Loucy (cell line): ENCODE measurements around the gene PTGDR2.
"Not testable (repeated sequence)": the region's sequence is repeated elsewhere in the genome, so short reads cannot be mapped to it uniquely, and the experiment has no call there.

ENCODE experiments used
- H2AFZ ChIP-seq: fragments of 200-600 bp; sonication (generic); 2 replicates; pipeline ENCODE4 v1.6.0; 2016; ENCODE audit warnings: antibody characterized with exemption, mild to moderate bottlenecking, low read length, moderate library complexity
- H3F3A ChIP-seq: fragments of 200-600 bp; 2 replicates; pipeline ENCODE4 v1.6.0; 2016; ENCODE audit warnings: antibody characterized with exemption, low read depth, mild to moderate bottlenecking
- H3K27me3 ChIP-seq: fragments of 200-600 bp; sonication (generic); 2 replicates; pipeline ENCODE4 v1.6.1; 2014; ENCODE audit warnings: low read length, mild to moderate bottlenecking; ENCODE audit not compliant: insufficient read depth, poor library complexity, severe bottlenecking
- H3K36me3 ChIP-seq: fragments of 200-600 bp; sonication (generic); 2 replicates; pipeline ENCODE4 v1.6.1; 2016; ENCODE audit warnings: low read length; ENCODE audit not compliant: insufficient read depth
- H3K4me1 ChIP-seq: fragments of 200-600 bp; sonication (generic); 2 replicates; pipeline ENCODE4 v1.5.1; 2014; ENCODE audit warnings: low read length, mild to moderate bottlenecking; ENCODE audit not compliant: insufficient read depth, poor library complexity, severe bottlenecking
- H3K4me2 ChIP-seq: fragments of 200-600 bp; sonication (generic); 2 replicates; pipeline ENCODE4 v1.6.0; 2014; ENCODE audit warnings: antibody characterized with exemption, low read length, low read depth, mild to moderate bottlenecking; ENCODE audit not compliant: poor library complexity, severe bottlenecking
- H3K4me3 ChIP-seq: fragments of 200-600 bp; sonication (generic); 2 replicates; pipeline ENCODE4 v1.5.1; 2014; ENCODE audit warnings: low read length, mild to moderate bottlenecking, mixed read lengths; ENCODE audit not compliant: poor library complexity, severe bottlenecking
- H3K79me2 ChIP-seq: fragments of 200-600 bp; sonication (generic); 2 replicates; pipeline ENCODE4 v1.6.1; 2014; ENCODE audit warnings: low read length; ENCODE audit not compliant: insufficient read depth
- H3K9ac ChIP-seq: fragments of 200-600 bp; sonication (generic); 2 replicates; pipeline ENCODE4 v1.6.0; 2014; ENCODE audit warnings: mild to moderate bottlenecking, low read depth, low read length, moderate library complexity; ENCODE audit not compliant: poor library complexity, severe bottlenecking
- H3K9me2 ChIP-seq: fragments of 200-600 bp; sonication (generic); replicated peaks from 2 replicates; pipeline ENCODE4 v1.6.1; 2016; ENCODE audit warnings: low read depth, low read length, mixed read lengths
- H3K9me3 ChIP-seq: fragments of 200-600 bp; sonication (generic); 2 replicates; pipeline ENCODE4 v1.6.1; 2014; ENCODE audit warnings: mild to moderate bottlenecking, antibody characterized with exemption, low read length, low read depth; ENCODE audit not compliant: insufficient read depth
- H4K20me1 ChIP-seq: fragments of 200-600 bp; sonication (generic); 2 replicates; pipeline ENCODE4 v1.6.0; 2014; ENCODE audit warnings: antibody characterized with exemption, low read length, mild to moderate bottlenecking; ENCODE audit not compliant: insufficient read depth, poor library complexity, severe bottlenecking
- EZH2phosphoT487 ChIP-seq: fragments of 200-600 bp; IDR thresholded peaks from 2 replicates; pipeline ENCODE4 v1.6.1; 2018; ENCODE audit warnings: antibody characterized with exemption, mild to moderate bottlenecking, moderate library complexity, borderline replicate concordance
- TF ChIP-seq, protein P1 (sequence below): fragments of 200-600 bp; sonication (generic); conservative IDR thresholded peaks from 2 replicates; pipeline ENCODE4 v1.5.1; 2014; ENCODE audit warnings: mild to moderate bottlenecking, antibody characterized with exemption, low read length

PTGDR2 gene

DNA sequence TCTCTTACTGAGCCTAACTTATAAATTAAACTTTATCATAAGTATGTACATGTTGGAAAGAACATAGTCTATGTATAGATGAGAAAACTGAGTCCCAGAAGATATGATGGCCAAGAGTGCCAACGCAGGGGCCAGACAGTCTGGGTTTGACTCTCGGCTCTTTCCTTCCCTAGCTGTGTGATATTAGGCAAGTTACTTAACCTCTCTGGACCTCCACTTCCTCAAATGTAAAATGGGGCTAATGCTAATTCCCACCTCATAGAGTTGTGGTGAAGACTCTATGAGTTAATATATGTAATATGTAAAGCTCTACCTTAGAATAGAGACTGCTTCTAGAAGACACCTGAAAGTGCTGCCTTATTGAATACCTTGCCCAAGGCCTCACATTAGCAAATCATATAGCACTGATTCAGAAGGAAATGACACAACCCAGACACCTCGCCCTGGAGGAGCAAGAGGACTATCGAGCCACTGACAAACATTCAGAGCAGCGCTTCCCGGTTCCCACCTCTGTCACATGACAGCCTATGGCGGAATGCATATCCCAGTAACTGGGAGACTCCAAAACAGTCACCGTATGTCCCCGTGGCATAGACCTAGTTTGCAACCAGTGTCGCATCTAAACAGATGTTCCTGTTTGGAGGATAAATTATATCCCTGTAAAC, 25.1 kb downstream of the PTGDR2 start:
- Histone ChIP-seq H3K27me3 (no peaks in the 10 kb centered on the region), H3F3A (no peaks in the 10 kb centered on the region), H3K79me2 (no peaks in the 10 kb centered on the region), H3K9me3 (no peaks in the 10 kb centered on the region), H3K9ac (no peak overlapping the region), H4K20me1 (no peaks in the 10 kb centered on the region), H3K4me2 (no peak overlapping the region), H2AFZ (no peak overlapping the region), H3K36me3 (no peaks in the 10 kb centered on the region), H3K4me3 (no peak overlapping the region), H3K4me1 (peaks cover 26% of the 10 kb centered on the region), H3K9me2 (no peaks in the 10 kb centered on the region)
- TF ChIP-seq, protein P1, sequence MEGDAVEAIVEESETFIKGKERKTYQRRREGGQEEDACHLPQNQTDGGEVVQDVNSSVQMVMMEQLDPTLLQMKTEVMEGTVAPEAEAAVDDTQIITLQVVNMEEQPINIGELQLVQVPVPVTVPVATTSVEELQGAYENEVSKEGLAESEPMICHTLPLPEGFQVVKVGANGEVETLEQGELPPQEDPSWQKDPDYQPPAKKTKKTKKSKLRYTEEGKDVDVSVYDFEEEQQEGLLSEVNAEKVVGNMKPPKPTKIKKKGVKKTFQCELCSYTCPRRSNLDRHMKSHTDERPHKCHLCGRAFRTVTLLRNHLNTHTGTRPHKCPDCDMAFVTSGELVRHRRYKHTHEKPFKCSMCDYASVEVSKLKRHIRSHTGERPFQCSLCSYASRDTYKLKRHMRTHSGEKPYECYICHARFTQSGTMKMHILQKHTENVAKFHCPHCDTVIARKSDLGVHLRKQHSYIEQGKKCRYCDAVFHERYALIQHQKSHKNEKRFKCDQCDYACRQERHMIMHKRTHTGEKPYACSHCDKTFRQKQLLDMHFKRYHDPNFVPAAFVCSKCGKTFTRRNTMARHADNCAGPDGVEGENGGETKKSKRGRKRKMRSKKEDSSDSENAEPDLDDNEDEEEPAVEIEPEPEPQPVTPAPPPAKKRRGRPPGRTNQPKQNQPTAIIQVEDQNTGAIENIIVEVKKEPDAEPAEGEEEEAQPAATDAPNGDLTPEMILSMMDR: no peak
- TF ChIP-seq EZH2phosphoT487: no peak

- H2AFZ ChIP-seq: no peak overlapping the region
- no peak overlapping the region for H3K4me3 ChIP-seq
- no peaks in the 10 kb centered on the region for H4K20me1 ChIP-seq
- no peaks in the 10 kb centered on the region for H3K36me3 ChIP-seq
- H3K79me2 ChIP-seq: no peaks in the 10 kb centered on the region
- no peaks in the 10 kb centered on the region for H3K27me3 ChIP-seq
- H3F3A ChIP-seq: no peaks in the 10 kb centered on the region
- no peaks in the 10 kb centered on the region for H3K9me3 ChIP-seq
- TF ChIP-seq EZH2phosphoT487: no peak
- TF ChIP-seq, protein P1: no peak
- peaks cover 19% of the 10 kb centered on the region for H3K4me1 ChIP-seq
- no peaks in the 10 kb centered on the region for H3K9me2 ChIP-seq
- no peak overlapping the region for H3K4me2 ChIP-seq
- no peak overlapping the region for H3K9ac ChIP-seq
Measured at GRCh38 chr11:60825790-60826189, 30.0 kb downstream of the PTGDR2 start.

DNA sequence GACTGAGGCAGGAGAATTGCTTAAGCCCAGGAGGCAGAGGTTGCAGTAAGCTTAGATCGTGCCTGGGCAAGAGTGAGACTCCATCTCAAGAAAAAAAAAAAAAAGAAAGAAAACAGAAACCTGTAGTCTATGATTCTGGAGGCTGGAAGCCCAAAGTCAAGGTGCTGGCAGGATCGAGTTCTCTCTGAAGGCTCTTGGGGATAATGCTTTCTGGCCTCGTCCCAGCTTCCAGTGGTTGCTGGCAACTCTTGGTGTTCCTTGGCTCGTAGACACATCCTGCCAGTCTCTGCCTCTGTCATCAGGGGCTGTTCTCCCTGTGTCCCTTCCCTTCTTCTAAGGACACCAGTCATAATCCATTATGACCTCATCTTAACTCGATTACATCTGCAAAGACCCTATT, 30.6 kb downstream of the PTGDR2 start:
- no peak for TF ChIP-seq EZH2phosphoT487
- TF ChIP-seq, protein P1: no peak
- Histone ChIP-seq H3F3A (no peaks in the 10 kb centered on the region), H3K4me3 (no peak overlapping the region), H3K9me3 (no peaks in the 10 kb centered on the region), H3K9me2 (no peaks in the 10 kb centered on the region), H3K79me2 (no peaks in the 10 kb centered on the region), H3K4me2 (no peak overlapping the region), H3K9ac (no peak overlapping the region), H2AFZ (no peak overlapping the region), H4K20me1 (no peaks in the 10 kb centered on the region), H3K4me1 (peaks cover 19% of the 10 kb centered on the region), H3K36me3 (no peaks in the 10 kb centered on the region), H3K27me3 (no peaks in the 10 kb centered on the region)

- H3K9me2 ChIP-seq, H2AFZ ChIP-seq, H3K27me3 ChIP-seq, H3K4me2 ChIP-seq, H3K9me3 ChIP-seq, H3K9ac ChIP-seq, H4K20me1 ChIP-seq, H3K79me2 ChIP-seq, H3K36me3 ChIP-seq, H3F3A ChIP-seq, H3K4me3 ChIP-seq: not testable (repeated sequence)
- peaks cover 19% of the 10 kb centered on the region for H3K4me1 ChIP-seq
Measured at GRCh38 chr11:60823745-60824306, 31.9 kb downstream of the PTGDR2 start.
